HEK293 (cell line): Measurements from ENCODE around the gene CHRNA4.

ENCODE experiments used
- CTCF ChIA-PET: fragments of 350-600 bp; formaldehyde crosslinking; extraction: SDS; loops from one replicate; lab custom pipeline; 2021; ENCODE audit warnings: antibody characterized with exemption; lab: Yijun Ruan, JAX
- POLR2A ChIA-PET: fragments of 300-600 bp; formaldehyde crosslinking; extraction: SDS; loops from one replicate; lab custom pipeline; 2020; ENCODE audit warnings: antibody characterized with exemption, inconsistent platforms; lab: Yijun Ruan, JAX
- H3K27ac ChIP-seq: fragments of 200-500 bp; sonication (Bioruptor generic); 2 replicates; pipeline ENCODE4 v1.5.1; 2014; ENCODE audit warnings: low read depth, low read length, control low read depth, inconsistent platforms; ENCODE audit errors: extremely low read depth
- H3K36me3 ChIP-seq, 2 experiments: fragments of 200-500 bp in 1 of 2; sonication (Bioruptor generic) in 1 of 2; 1 replicate in 1 of 2; 2 replicates in 1 of 2; pipeline ENCODE4 v1.5.1; 2014 to 2017; ENCODE audit warnings: inconsistent platforms in 2 of 2, low read length in 2 of 2; ENCODE audit not compliant: control insufficient read depth in 2 of 2, insufficient read depth in 1 of 2
- H3K4me1 ChIP-seq: fragments of 200-500 bp; sonication (Bioruptor generic); 2 replicates; pipeline ENCODE4 v1.5.1; 2014; ENCODE audit warnings: mild to moderate bottlenecking, low read length, inconsistent platforms; ENCODE audit not compliant: control insufficient read depth, insufficient read depth
- H3K4me3 ChIP-seq: 2 replicates; pipeline ENCODE4 v1.5.1; 2011; ENCODE audit warnings: low read depth, mild to moderate bottlenecking, control low read depth, low read length, moderate library complexity
- H3K9me3 ChIP-seq: fragments of 200-500 bp; sonication (Bioruptor generic); 2 replicates; pipeline ENCODE4 v1.5.1; 2014; ENCODE audit warnings: low read depth, low read length, inconsistent platforms; ENCODE audit not compliant: control insufficient read depth, insufficient read depth
- EGR2 ChIP-seq: fragments of 450-650 bp; formaldehyde crosslinking; IDR thresholded peaks from 2 replicates; pipeline ENCODE4 v1.5.1; 2016; ENCODE audit warnings: low read depth, missing biosample characterization, missing genetic modification characterization
- GLIS2 ChIP-seq: fragments of 450-650 bp; formaldehyde crosslinking; IDR thresholded peaks from 2 replicates; pipeline ENCODE4 v1.5.1; 2016; ENCODE audit warnings: missing biosample characterization, missing genetic modification characterization
- PRDM10 ChIP-seq: fragments of 450-650 bp; formaldehyde crosslinking; IDR thresholded peaks from 2 replicates; pipeline ENCODE4 v1.5.1; 2016; ENCODE audit warnings: missing biosample characterization, missing genetic modification characterization
- SCRT2 ChIP-seq: fragments of 450-650 bp; formaldehyde crosslinking; IDR thresholded peaks from 2 replicates; pipeline ENCODE4 v1.5.1; 2016; ENCODE audit warnings: missing biosample characterization, missing genetic modification characterization
- YY1 ChIP-seq: fragments of 450-650 bp; formaldehyde crosslinking; IDR thresholded peaks from 2 replicates; pipeline ENCODE4 v1.5.1; 2018; ENCODE audit warnings: missing biosample characterization, missing genetic modification characterization
- ZFHX2 ChIP-seq: fragments of 450-650 bp; formaldehyde crosslinking; conservative IDR thresholded peaks from 2 replicates; pipeline ENCODE4 v1.5.1; 2016; ENCODE audit warnings: missing biosample characterization, missing genetic modification characterization
- ZFP41 ChIP-seq: fragments of 450-650 bp; formaldehyde crosslinking; IDR thresholded peaks from 2 replicates; pipeline ENCODE4 v1.5.1; 2016; ENCODE audit warnings: missing biosample characterization, missing genetic modification characterization, borderline replicate concordance
- ZIC2 ChIP-seq: fragments of 450-650 bp; formaldehyde crosslinking; IDR thresholded peaks from 2 replicates; pipeline ENCODE4 v1.5.1; 2016; ENCODE audit warnings: missing biosample characterization, missing genetic modification characterization
- ZNF221 ChIP-seq: fragments of 450-650 bp; formaldehyde crosslinking; IDR thresholded peaks from 2 replicates; pipeline ENCODE4 v1.5.1; 2017; ENCODE audit warnings: missing biosample characterization, missing genetic modification characterization, borderline replicate concordance
- ZNF274 ChIP-seq, 2 experiments: fragments of 200-500 bp in 1 of 2; fragments of 450-650 bp in 1 of 2; sonication (Bioruptor generic) in 1 of 2; formaldehyde crosslinking in 1 of 2; IDR thresholded peaks; 2 replicates each; pipeline versions ENCODE4 v1.5.1 to v1.6.1; 2014 to 2016; ENCODE audit warnings: borderline replicate concordance in 1 of 2, inconsistent platforms in 1 of 2, low read length in 1 of 2, missing biosample characterization in 1 of 2, missing genetic modification characterization in 1 of 2
- ZNF280C ChIP-seq: fragments of 450-650 bp; formaldehyde crosslinking; IDR thresholded peaks from 2 replicates; pipeline ENCODE4 v1.5.1; 2016; ENCODE audit warnings: missing biosample characterization, missing genetic modification characterization
- ZNF280D ChIP-seq: fragments of 450-650 bp; formaldehyde crosslinking; IDR thresholded peaks from 2 replicates; pipeline ENCODE4 v1.5.1; 2016; ENCODE audit warnings: missing biosample characterization, missing genetic modification characterization
- ZNF449 ChIP-seq: fragments of 450-650 bp; formaldehyde crosslinking; IDR thresholded peaks from 2 replicates; pipeline ENCODE4 v1.5.1; 2017; ENCODE audit warnings: missing biosample characterization, mild to moderate bottlenecking, missing genetic modification characterization, moderate library complexity
- ZNF548 ChIP-seq: fragments of 450-650 bp; formaldehyde crosslinking; IDR thresholded peaks from 2 replicates; pipeline ENCODE4 v1.5.1; 2016; ENCODE audit warnings: missing biosample characterization, missing genetic modification characterization
- ZNF629 ChIP-seq: fragments of 450-650 bp; formaldehyde crosslinking; IDR thresholded peaks from 2 replicates; pipeline ENCODE4 v1.5.1; 2017; ENCODE audit warnings: missing biosample characterization, missing genetic modification characterization

Gene CHRNA4

GRCh38 chr20:63312273-63312672 is 48.9 kb downstream of the CHRNA4 start:
- no peak for TF ChIP-seq ZNF449
- TF ChIP-seq YY1 = no peak
- TF ChIP-seq SCRT2 = 0 out of 2 replicates have a peak, but pooled peaks have one; percentile 15
- TF ChIP-seq ZIC2 (tag by site-specific recombination) = peak; percentile 48; the same call in 1 of the 2 replicates
- peak; percentile 51 for TF ChIP-seq EGR2 (tag by site-specific recombination)
- no peak for TF ChIP-seq ZNF221 (tag by site-specific recombination)
- TF ChIP-seq ZNF629 (tag by site-specific recombination) = no peak
- peak; percentile 45; the same call in 1 of the 2 replicates for TF ChIP-seq ZFHX2
- TF ChIP-seq ZNF548 (tag by site-specific recombination) = no peak
- TF ChIP-seq GLIS2 (tag by site-specific recombination) = peak; percentile 6; the same call in 1 of the 2 replicates
- no peak for TF ChIP-seq ZNF280D (tag by site-specific recombination)
- TF ChIP-seq PRDM10 (tag by site-specific recombination) = no peak
- Histone ChIP-seq H3K27ac (no peak overlapping the region), H3K36me3 (no peaks in the 10 kb centered on the region), H3K4me1 (no peaks in the 10 kb centered on the region), H3K4me3 (no peak overlapping the region), H3K9me3 (no peaks in the 10 kb centered on the region)
- ChIA-PET CTCF (no interaction called here), POLR2A (no interaction called here)

- POLR2A ChIA-PET = no interaction called here
- CTCF ChIA-PET = interaction anchor here (0.6 to 4.9 kb wide), 2 partner anchors 69 to 166 kb away, joined by 3 to 89 read pairs; no protein-coding TSS in a partner anchor
- Histone ChIP-seq H3K9me3 (no peaks in the 10 kb centered on the region), H3K27ac (no peak overlapping the region), H3K4me3 (no peak overlapping the region), H3K4me1 (no peaks in the 10 kb centered on the region), H3K36me3 (no peaks in the 10 kb centered on the region)
- TF ChIP-seq ZFP41 (no peak), ZNF280C (no peak), ZNF274 (IDR thresholded peaks at IDR 0.05; ENCODE audit: low read length) (no peak), ZNF274 (tag by site-specific recombination; IDR thresholded peaks at IDR 0.05; ENCODE audit: borderline replicate concordance) (no peak)
These were observed 49.3 kb downstream of the CHRNA4 start for GRCh38 chr20:63311833-63312243.
